Cardiac fibroblast (primary cell): ENCODE results near the gene SLC7A14.

Experiments
- DNase-seq, 2 donors: peaks; one replicate each; pipeline versions ENCODE4 v3.0.0 to v3.0.0-alpha.2; 2010; ENCODE audit warnings: low read depth in 2 of 2
- H3K4me3 ChIP-seq, 2 donors: replicated peaks in 1 of 2; 1 replicate in 1 of 2; 2 replicates in 1 of 2; pipeline ENCODE4 v1.5.1; 2011; ENCODE audit warnings: low read depth in 2 of 2, low read length in 2 of 2, mild to moderate bottlenecking in 2 of 2, moderate library complexity in 1 of 2
- TF ChIP-seq, protein P1 (sequence below): IDR thresholded peaks from one replicate; pipeline ENCODE4 v1.5.1; 2011; ENCODE audit warnings: low read depth, mild to moderate bottlenecking, low read length, inconsistent platforms

The SLC7A14 gene

GRCh38 chr3:170418422-170419398 is 167.2 kb downstream of the SLC7A14 start, which contains the start of gene CLDN11:
Gene CLDN11 (plus strand): TSS chr3:170418868. CDS start chr3:170419067, 199 bp downstream.
- TF ChIP-seq, protein P1, sequence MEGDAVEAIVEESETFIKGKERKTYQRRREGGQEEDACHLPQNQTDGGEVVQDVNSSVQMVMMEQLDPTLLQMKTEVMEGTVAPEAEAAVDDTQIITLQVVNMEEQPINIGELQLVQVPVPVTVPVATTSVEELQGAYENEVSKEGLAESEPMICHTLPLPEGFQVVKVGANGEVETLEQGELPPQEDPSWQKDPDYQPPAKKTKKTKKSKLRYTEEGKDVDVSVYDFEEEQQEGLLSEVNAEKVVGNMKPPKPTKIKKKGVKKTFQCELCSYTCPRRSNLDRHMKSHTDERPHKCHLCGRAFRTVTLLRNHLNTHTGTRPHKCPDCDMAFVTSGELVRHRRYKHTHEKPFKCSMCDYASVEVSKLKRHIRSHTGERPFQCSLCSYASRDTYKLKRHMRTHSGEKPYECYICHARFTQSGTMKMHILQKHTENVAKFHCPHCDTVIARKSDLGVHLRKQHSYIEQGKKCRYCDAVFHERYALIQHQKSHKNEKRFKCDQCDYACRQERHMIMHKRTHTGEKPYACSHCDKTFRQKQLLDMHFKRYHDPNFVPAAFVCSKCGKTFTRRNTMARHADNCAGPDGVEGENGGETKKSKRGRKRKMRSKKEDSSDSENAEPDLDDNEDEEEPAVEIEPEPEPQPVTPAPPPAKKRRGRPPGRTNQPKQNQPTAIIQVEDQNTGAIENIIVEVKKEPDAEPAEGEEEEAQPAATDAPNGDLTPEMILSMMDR, result peak; percentile 29
- peak within 1 kb of the TSS; percentile 58 to 73 for H3K4me3 ChIP-seq
- DNase-seq, result peak; percentile 55 to 68

- DNase-seq, result no peak
- TF ChIP-seq, protein P1, result no peak
- no peak overlapping the region for H3K4me3 ChIP-seq
Observed at GRCh38 chr3:170417090-170417489, 168.8 kb downstream of the SLC7A14 start.

- DNase-seq, result peak; percentile 91 to 92
- H3K4me3 ChIP-seq, result no peak overlapping the region
- TF ChIP-seq, protein P1, result peak; percentile 99
Observed at GRCh38 chr3:170414202-170414663, 171.6 kb downstream of the SLC7A14 start.

DNA sequence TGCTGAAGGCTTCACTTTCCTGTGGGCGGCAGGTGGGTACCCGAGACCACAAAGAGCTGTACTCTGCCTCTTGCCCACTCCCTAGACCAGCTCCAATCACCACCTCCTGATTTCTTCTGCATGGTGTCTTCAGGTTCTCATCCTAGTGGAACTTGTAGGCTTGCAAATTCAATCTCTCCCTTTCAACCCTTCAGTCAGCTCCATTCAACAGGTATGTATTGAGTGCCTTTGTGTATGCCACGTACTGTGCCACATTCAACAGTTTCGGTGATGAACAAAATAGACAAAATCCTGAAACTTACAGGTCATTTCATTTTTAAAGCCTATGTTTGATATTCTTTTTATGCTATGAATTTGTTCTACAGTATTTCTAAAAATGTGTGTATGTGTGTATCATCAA is 172.6 kb downstream of the SLC7A14 start:
- no peak overlapping the region for H3K4me3 ChIP-seq
- DNase-seq, result no peak
- TF ChIP-seq, protein P1, result no peak

GRCh38 chr3:170410428-170411029 is 175.3 kb downstream of the SLC7A14 start:
- TF ChIP-seq, protein P1, result peak; percentile 56
- no peak overlapping the region for H3K4me3 ChIP-seq
- peak; percentile 50 to 55 for DNase-seq
